Measurements from ENCODE around the gene TSPAN4. TPM values are rescaled to one million over a fixed set of nuclear protein-coding genes. Genes with fewer than 3 reads are reported as not detected.

The TSPAN4 gene
- total RNA-seq, 4 donors from 2014 or later, result 47.1 to 78.9 (median 59.7) TPM

- Histone ChIP-seq H3K4me3 (peak overlapping the region; percentile 45), H3K4me1 (peaks cover 88% of the 10 kb centered on the region), H3K27ac (peak overlapping the region; percentile 43), H3K9me3 (no peaks in the 10 kb centered on the region), H3K36me3 (peaks cover 13% of the 10 kb centered on the region), H3K27me3 (peaks cover 13% of the 10 kb centered on the region)
- no peak for DNase-seq (ENCODE audit: low spot score in 2 of 2)
- WGBS, result 26% methylated on average over 10 of the region's 40 CpGs
- TF ChIP-seq POLR2AphosphoS5 (IDR thresholded peaks at IDR 0.05) (no peak), POLR2A (IDR thresholded peaks at IDR 0.05) (no peak), CTCF (IDR thresholded peaks at IDR 0.05) (no peak), EP300 (IDR thresholded peaks at IDR 0.05) (no peak)
Observed at GRCh38 chr11:829176-829846, 13.3 kb upstream of the TSPAN4 start.

DNA sequence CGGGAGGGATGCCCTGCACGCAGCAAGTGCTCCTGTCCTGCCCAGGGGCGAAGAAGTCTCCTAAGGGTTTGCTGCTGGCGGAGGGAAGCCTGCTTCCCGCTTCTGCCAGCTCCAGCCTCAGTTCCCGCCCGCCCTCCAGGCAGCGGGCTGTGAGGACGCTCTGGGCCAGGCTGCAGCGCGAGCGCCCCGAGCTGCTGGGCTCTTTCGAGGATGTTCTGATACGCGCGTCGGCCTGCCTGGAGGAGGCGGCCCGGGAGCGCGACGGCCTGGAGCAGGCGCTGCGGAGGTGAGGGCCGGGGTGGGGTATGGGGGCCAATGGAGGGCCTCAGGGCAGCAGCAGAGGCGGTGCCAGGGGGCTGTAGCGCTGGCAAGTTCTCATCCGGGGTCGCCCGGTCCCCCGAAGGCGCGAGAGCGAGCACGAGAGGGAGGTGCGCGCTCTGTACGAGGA is 12.8 kb upstream of the TSPAN4 start:
- WGBS, result 0% methylated on average over 1 of the region's 39 CpGs
- peak overlapping the region; percentile 43 for H3K27ac ChIP-seq
- DNase-seq (ENCODE audit: low spot score in 2 of 2), result no peak
- H3K9me3 ChIP-seq, result no peaks in the 10 kb centered on the region
- peaks cover 7% of the 10 kb centered on the region for H3K36me3 ChIP-seq
- TF ChIP-seq POLR2A (IDR thresholded peaks at IDR 0.05), result no peak
- no peak for TF ChIP-seq EP300 (IDR thresholded peaks at IDR 0.05)
- TF ChIP-seq CTCF (IDR thresholded peaks at IDR 0.05), result no peak
- TF ChIP-seq POLR2AphosphoS5 (IDR thresholded peaks at IDR 0.05), result no peak
- H3K4me1 ChIP-seq, result peaks cover 90% of the 10 kb centered on the region
- peaks cover 13% of the 10 kb centered on the region for H3K27me3 ChIP-seq
- H3K4me3 ChIP-seq, result peak overlapping the region; percentile 45

DNA sequence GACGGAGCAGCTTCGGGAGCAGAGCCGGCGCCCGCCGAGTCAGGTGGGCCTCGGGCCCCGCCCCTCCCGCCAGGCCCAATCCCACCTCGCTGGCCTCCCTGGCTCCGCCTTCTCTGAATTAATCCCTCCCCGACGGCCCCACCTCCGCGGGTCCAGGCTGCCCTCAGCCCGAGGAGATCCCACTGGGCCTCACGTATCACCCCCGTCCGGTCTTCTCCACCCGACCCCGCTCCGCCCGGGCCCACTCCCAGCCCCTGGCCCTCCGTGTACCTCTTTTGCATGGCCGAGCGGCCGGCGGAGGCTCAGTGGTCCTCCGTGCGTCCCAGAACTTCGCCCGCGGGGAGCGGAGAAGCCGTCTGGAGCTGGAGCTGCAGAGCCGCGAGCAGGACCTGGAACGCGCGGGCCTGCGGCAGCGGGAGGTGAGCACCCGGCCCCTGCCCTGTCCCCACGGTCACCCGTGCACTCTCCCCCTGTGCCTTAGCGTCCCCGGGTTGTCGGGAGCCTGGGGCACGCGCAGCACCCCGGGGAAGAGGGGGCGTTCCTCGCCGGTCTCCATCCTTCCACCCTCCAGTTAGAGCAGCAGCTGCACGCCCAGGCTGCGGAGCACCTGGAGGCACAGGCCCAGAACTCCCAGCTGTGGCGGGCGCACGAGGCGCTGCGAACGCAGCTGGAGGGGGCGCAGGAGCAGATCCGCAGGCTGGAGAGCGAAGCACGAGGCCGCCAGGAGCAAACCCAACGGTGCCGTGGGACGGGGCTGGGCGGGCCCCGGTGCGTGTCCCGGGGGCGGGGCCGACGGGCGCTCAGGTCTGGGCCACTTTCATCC is 12.1 kb upstream of the TSPAN4 start:
- no peak overlapping the region for H3K27ac ChIP-seq
- WGBS, result 13% methylated on average over 25 of the region's 78 CpGs
- no peaks in the 10 kb centered on the region for H3K9me3 ChIP-seq
- H3K27me3 ChIP-seq, result peaks cover 13% of the 10 kb centered on the region
- peaks cover under 1% of the 10 kb centered on the region for H3K36me3 ChIP-seq
- peaks cover 90% of the 10 kb centered on the region for H3K4me1 ChIP-seq
- peak overlapping the region; percentile 45 for H3K4me3 ChIP-seq
- no peak for DNase-seq (ENCODE audit: low spot score in 2 of 2)
- no peak for TF ChIP-seq POLR2A (IDR thresholded peaks at IDR 0.05)
- TF ChIP-seq EP300 (IDR thresholded peaks at IDR 0.05), result no peak
- no peak for TF ChIP-seq CTCF (IDR thresholded peaks at IDR 0.05)
- no peak for TF ChIP-seq POLR2AphosphoS5 (IDR thresholded peaks at IDR 0.05)

- H3K4me1 ChIP-seq, result peaks cover 86% of the 10 kb centered on the region
- DNase-seq (ENCODE audit: low spot score in 2 of 2), result no peak
- no peak overlapping the region for H3K27ac ChIP-seq
- 59% methylated on average over 6 of the region's 31 CpGs for WGBS
- no peaks in the 10 kb centered on the region for H3K9me3 ChIP-seq
- H3K4me3 ChIP-seq, result peak overlapping the region; percentile 45
- peaks cover 13% of the 10 kb centered on the region for H3K27me3 ChIP-seq
- H3K36me3 ChIP-seq, result peaks cover 3% of the 10 kb centered on the region
- no peak for TF ChIP-seq POLR2A (IDR thresholded peaks at IDR 0.05)
- no peak for TF ChIP-seq CTCF (IDR thresholded peaks at IDR 0.05)
- TF ChIP-seq EP300 (IDR thresholded peaks at IDR 0.05), result no peak
- TF ChIP-seq POLR2AphosphoS5 (IDR thresholded peaks at IDR 0.05), result no peak
Observed at GRCh38 chr11:831118-831864, 11.4 kb upstream of the TSPAN4 start.

Data from suprapubic skin (tissue), 4 donors.